ENCODE data around the gene CDH24.

GRCh38 chr14:23020143-23021128 is 36.9 kb downstream of the CDH24 start:
- TF ChIP-seq CTCF (IDR thresholded peaks at IDR 0.05) (no peak), POLR2A (IDR thresholded peaks at IDR 0.05) (no peak), EP300 (IDR thresholded peaks at IDR 0.05) (no peak), POLR2AphosphoS5 (IDR thresholded peaks at IDR 0.05) (no peak)

All from upper lobe of left lung (tissue), 4 donors.